ENCODE results near the gene ZBTB33. TPM values are rescaled to one million over a fixed set of nuclear protein-coding genes. Genes with fewer than 3 reads are reported as not detected.

Gene ZBTB33
- total and polyA plus RNA-seq, 8 donors: 1.7 to 12.0 (median 6.0) TPM

DNA sequence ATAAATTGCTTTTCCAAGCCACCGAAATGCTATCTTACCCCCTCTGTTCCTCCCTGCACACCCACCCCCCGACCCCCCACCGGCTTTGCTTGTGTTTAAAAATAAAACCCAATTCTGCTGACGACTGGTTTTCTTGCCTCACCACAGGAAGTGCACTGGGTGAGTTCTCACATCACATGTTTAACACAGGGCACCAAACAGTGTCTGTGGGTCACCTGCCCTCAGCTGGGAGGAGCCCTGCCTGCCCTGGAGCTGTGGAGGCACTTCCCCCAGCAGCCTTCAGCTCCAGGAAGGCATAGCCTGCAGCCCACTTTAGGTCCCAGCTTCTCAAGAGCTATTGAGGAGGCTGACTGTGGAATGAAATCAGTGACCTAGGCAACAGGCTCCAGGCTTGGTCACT is 51.8 kb downstream of the ZBTB33 start:
- peak in 3 of 4 donors; percentile 77 to 79 (median 78) for ATAC-seq
- WGBS, 2 donors: 9 to 17% methylated on average over 4 of the region's 4 CpGs
- FAIRE-seq: no peak

DNA sequence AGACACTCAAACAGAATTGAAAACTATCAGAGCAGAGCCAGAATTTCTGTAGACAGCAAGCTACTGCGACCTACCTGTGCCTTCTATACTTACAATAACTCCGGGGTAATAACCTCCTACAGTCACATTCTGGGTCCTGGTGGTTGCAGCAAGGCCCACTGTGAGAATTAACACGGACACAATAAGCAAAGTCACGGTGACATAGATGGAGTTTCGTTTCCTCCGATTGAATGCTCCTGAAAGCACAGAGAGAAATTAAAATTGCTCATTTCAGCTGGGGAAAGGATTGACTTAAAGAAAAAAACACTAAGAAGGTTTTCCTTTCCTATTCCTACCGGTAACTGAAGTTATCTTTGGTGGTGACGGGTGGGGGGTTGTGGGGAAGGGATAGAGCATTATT is 53.6 kb downstream of the ZBTB33 start:
- no peak for FAIRE-seq
- no peaks in the 10 kb centered on the region for H3K36me3 ChIP-seq
- no peak for DNase-seq
- TF ChIP-seq, protein P1, sequence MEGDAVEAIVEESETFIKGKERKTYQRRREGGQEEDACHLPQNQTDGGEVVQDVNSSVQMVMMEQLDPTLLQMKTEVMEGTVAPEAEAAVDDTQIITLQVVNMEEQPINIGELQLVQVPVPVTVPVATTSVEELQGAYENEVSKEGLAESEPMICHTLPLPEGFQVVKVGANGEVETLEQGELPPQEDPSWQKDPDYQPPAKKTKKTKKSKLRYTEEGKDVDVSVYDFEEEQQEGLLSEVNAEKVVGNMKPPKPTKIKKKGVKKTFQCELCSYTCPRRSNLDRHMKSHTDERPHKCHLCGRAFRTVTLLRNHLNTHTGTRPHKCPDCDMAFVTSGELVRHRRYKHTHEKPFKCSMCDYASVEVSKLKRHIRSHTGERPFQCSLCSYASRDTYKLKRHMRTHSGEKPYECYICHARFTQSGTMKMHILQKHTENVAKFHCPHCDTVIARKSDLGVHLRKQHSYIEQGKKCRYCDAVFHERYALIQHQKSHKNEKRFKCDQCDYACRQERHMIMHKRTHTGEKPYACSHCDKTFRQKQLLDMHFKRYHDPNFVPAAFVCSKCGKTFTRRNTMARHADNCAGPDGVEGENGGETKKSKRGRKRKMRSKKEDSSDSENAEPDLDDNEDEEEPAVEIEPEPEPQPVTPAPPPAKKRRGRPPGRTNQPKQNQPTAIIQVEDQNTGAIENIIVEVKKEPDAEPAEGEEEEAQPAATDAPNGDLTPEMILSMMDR (IDR thresholded peaks at IDR 0.05): no peak
- WGBS, 2 donors: 62 to 78% methylated on average over 8 of the region's 8 CpGs
- peaks cover 0 to 19% (median 1%) of the 10 kb centered on the region in 4 donors for H3K27me3 ChIP-seq
- H3K27ac ChIP-seq: no peak overlapping the region
- no peak for ATAC-seq
- intact Hi-C loops (cut with DNase I): no loop called here
- H3K4me3 ChIP-seq: no peak overlapping the region
- H3K4me1 ChIP-seq: no peaks in the 10 kb centered on the region
- H3K9me3 ChIP-seq: no peaks in the 10 kb centered on the region

More for the DNA sequence above, 51.8 kb downstream of the ZBTB33 start:
- peak in 1 of 6 donors; percentile 56 for DNase-seq
- H3K9me3 ChIP-seq: no peaks in the 10 kb centered on the region
- H3K36me3 ChIP-seq: no peaks in the 10 kb centered on the region
- intact Hi-C loops (cut with DNase I): no loop called here
- peaks cover 0 to 10% (median 0%) of the 10 kb centered on the region in 4 donors for H3K27me3 ChIP-seq
- no peaks in the 10 kb centered on the region for H3K4me1 ChIP-seq
- no peak overlapping the region for H3K4me3 ChIP-seq
- H3K27ac ChIP-seq: no peak overlapping the region
- TF ChIP-seq, protein P1 (IDR thresholded peaks at IDR 0.05): no peak

DNA sequence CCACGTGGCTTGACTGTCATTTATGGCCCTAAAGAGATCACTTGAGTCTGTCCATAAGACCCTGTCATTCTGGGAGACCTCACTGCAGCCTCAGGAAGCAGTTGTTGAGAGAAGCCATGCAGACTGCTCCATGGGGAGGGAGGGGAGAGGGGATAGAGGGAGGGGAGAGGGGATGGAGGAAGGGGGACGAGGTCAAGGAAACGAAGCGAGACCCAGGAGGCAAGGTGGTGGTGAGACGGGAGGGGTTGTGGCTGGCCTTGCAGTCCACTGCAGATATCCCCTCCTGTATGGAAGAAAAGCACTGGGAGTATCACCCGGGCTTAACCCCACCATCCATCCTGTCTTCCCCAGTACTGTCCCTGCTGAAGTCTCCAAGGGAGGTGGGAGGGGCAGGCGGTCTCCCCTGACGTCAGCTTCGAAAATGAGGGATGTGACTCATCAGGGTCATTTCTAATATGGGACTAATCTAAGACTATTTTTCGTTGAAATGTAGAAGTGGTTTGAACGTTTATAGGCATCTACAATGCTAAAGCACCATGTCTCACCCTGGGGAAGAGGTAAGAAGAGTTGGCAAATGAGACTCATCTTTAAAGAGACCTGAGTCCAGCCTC is 55.0 kb downstream of the ZBTB33 start:
- intact Hi-C loops (cut with DNase I): no loop called here
- no peak for DNase-seq
- Histone ChIP-seq H3K4me3 (no peak overlapping the region), H3K27me3 (peaks cover 0 to 28% (median 6%) of the 10 kb centered on the region in 4 donors), H3K36me3 (no peaks in the 10 kb centered on the region), H3K4me1 (no peaks in the 10 kb centered on the region), H3K9me3 (no peaks in the 10 kb centered on the region), H3K27ac (no peak overlapping the region)
- TF ChIP-seq, protein P1 (IDR thresholded peaks at IDR 0.05): no peak
- no peak for FAIRE-seq
- ATAC-seq: no peak
- WGBS, 2 donors: 36 to 48% methylated on average over 11 of the region's 11 CpGs

DNA sequence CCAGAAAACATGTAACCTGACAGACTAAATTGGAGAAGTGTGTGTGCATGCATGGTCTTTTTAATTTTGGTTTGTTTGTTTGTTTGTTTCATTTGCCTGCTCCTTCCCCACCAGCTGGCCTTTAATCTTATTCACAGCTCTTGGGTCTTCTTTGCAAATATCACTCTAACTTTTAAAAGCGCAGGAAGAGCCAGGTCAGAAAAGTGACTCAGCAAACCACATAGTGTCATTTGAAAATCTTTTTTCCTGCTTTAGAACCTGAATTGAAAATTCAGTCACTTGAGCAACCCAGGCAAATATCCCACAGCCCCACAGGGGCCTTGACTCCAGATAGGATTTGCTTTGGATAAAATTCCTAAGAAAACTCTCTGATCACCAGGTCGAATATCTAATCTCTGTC is 56.0 kb downstream of the ZBTB33 start:
- DNase-seq: no peak
- FAIRE-seq: no peak
- intact Hi-C loops (cut with DNase I): no loop called here
- WGBS, 2 donors: 69% methylated on average over 2 of the region's 2 CpGs
- Histone ChIP-seq H3K4me1 (no peaks in the 10 kb centered on the region), H3K27ac (no peak overlapping the region), H3K9me3 (no peaks in the 10 kb centered on the region), H3K36me3 (no peaks in the 10 kb centered on the region), H3K4me3 (no peak overlapping the region), H3K27me3 (peaks cover 0 to 28% (median 6%) of the 10 kb centered on the region in 4 donors)
- ATAC-seq: no peak
- TF ChIP-seq, protein P1 (IDR thresholded peaks at IDR 0.05): no peak

Other genes with a start within 250 kb of the ZBTB33 start
- not detected for gene RHOXF2B, start 173.1 kb upstream of the ZBTB33 start, total RNA-seq
- not detected for gene RHOXF2B, start 173.1 kb upstream of the ZBTB33 start, polyA plus RNA-seq
- under 1 TPM in 1 of 6 donors, not detected in 5; 0.28 TPM for gene RHOXF1, start 134.9 kb upstream of the ZBTB33 start, total RNA-seq
- gene RHOXF1, start 134.9 kb upstream of the ZBTB33 start, polyA plus RNA-seq: 1 to 10 TPM in 1 of 2 donors, under 1 TPM in 1; 0.61 to 1.0 TPM
- under 1 TPM in 1 of 6 donors, not detected in 5; 0.19 TPM for gene RHOXF2, start 92.2 kb upstream of the ZBTB33 start, total RNA-seq
- gene RHOXF2, start 92.2 kb upstream of the ZBTB33 start, polyA plus RNA-seq: not detected
- gene TMEM255A, start 60.6 kb downstream of the ZBTB33 start, total RNA-seq: 1 to 10 TPM in 1 of 6 donors, under 1 TPM in 5; 0.05 to 1.2 (median 0.32) TPM
- 1 to 10 TPM in 1 of 2 donors, under 1 TPM in 1; 0.23 to 1.0 TPM for gene TMEM255A, start 60.6 kb downstream of the ZBTB33 start, polyA plus RNA-seq
- gene ATP1B4, start 111.3 kb downstream of the ZBTB33 start, total RNA-seq: not detected
- not detected for gene ATP1B4, start 111.3 kb downstream of the ZBTB33 start, polyA plus RNA-seq
- gene LAMP2, start 218.5 kb downstream of the ZBTB33 start, total RNA-seq: 10 to 100 TPM; 32.3 to 96.3 (median 43.9) TPM
- gene LAMP2, start 218.5 kb downstream of the ZBTB33 start, polyA plus RNA-seq: 10 to 100 TPM; 14.1 to 43.1 TPM

Data from pancreas (tissue), 10 donors.